Osteocyte (in vitro differentiated cells): Measurements from ENCODE around the gene ASPN. TPM values are rescaled to one million over a fixed set of nuclear protein-coding genes. Genes with fewer than 3 reads are reported as not detected.

Experiments
- DNase-seq: peaks from one replicate; pipeline ENCODE4 v3.0.0; 2021; ENCODE audit warnings: mixed read lengths; ENCODE audit not compliant: unreplicated experiment; ENCODE audit errors: extremely low spot score
- H3K27ac Mint-ChIP-seq: one replicate; pipeline ENCODE4 v1.8.0; 2021; ENCODE audit warnings: mild to moderate bottlenecking, mixed read lengths; ENCODE audit not compliant: unreplicated experiment
- H3K27me3 Mint-ChIP-seq: one replicate; pipeline ENCODE4 v1.8.0; 2021; ENCODE audit warnings: mixed read lengths; ENCODE audit not compliant: unreplicated experiment
- H3K36me3 Mint-ChIP-seq: one replicate; pipeline ENCODE4 v1.8.0; 2021; ENCODE audit warnings: mixed read lengths; ENCODE audit not compliant: unreplicated experiment
- H3K4me1 Mint-ChIP-seq: one replicate; pipeline ENCODE4 v1.8.0; 2021; ENCODE audit warnings: mixed read lengths; ENCODE audit not compliant: unreplicated experiment
- H3K4me3 Mint-ChIP-seq: one replicate; pipeline ENCODE4 v1.8.0; 2021; ENCODE audit warnings: mild to moderate bottlenecking, moderate library complexity, mixed read lengths; ENCODE audit not compliant: unreplicated experiment
- H3K9me3 Mint-ChIP-seq: one replicate; pipeline ENCODE4 v1.8.0; 2021; ENCODE audit warnings: mixed read lengths; ENCODE audit not compliant: unreplicated experiment
- total RNA-seq: library from RNA; stranded (reverse); gene quantifications from 2 replicates; pipeline ENCODE4 v1.2.1, GENCODE V29; 2021
- TF ChIP-seq, protein P1 (sequence below): fragments of 200-600 bp; sonication (generic); IDR thresholded peaks from 2 replicates; pipeline ENCODE4 v1.5.0; 2021; ENCODE audit warnings: antibody characterized with exemption, mild to moderate bottlenecking, moderate library complexity

ASPN gene
- total RNA-seq, 1 donor from 2014 or later, result 129 TPM

GRCh38 chr9:92512622-92513021, 30.3 kb upstream of the ASPN start:
- DNase-seq, result no peak
- peaks cover 19% of the 10 kb centered on the region for H3K36me3 Mint-ChIP-seq
- no peaks in the 10 kb centered on the region for H3K27me3 Mint-ChIP-seq

GRCh38 chr9:92510747-92511146, 28.4 kb upstream of the ASPN start:
- Mint-ChIP-seq H3K27me3 (no peaks in the 10 kb centered on the region), H3K9me3 (peaks cover 3% of the 10 kb centered on the region), H3K4me3 (no peak overlapping the region), H3K27ac (no peak overlapping the region), H3K36me3 (peaks cover 13% of the 10 kb centered on the region), H3K4me1 (peaks cover 55% of the 10 kb centered on the region)
- TF ChIP-seq, protein P1, sequence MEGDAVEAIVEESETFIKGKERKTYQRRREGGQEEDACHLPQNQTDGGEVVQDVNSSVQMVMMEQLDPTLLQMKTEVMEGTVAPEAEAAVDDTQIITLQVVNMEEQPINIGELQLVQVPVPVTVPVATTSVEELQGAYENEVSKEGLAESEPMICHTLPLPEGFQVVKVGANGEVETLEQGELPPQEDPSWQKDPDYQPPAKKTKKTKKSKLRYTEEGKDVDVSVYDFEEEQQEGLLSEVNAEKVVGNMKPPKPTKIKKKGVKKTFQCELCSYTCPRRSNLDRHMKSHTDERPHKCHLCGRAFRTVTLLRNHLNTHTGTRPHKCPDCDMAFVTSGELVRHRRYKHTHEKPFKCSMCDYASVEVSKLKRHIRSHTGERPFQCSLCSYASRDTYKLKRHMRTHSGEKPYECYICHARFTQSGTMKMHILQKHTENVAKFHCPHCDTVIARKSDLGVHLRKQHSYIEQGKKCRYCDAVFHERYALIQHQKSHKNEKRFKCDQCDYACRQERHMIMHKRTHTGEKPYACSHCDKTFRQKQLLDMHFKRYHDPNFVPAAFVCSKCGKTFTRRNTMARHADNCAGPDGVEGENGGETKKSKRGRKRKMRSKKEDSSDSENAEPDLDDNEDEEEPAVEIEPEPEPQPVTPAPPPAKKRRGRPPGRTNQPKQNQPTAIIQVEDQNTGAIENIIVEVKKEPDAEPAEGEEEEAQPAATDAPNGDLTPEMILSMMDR, result no peak
- no peak for DNase-seq

More at GRCh38 chr9:92512622-92513021, 30.3 kb upstream of the ASPN start:
- Mint-ChIP-seq H3K9me3 (peaks cover 3% of the 10 kb centered on the region), H3K27ac (peak overlapping the region; percentile 75), H3K4me1 (peaks cover 46% of the 10 kb centered on the region), H3K4me3 (no peak overlapping the region)
- TF ChIP-seq, protein P1, result no peak

GRCh38 chr9:92509050-92509449, 26.7 kb upstream of the ASPN start:
- Mint-ChIP-seq H3K27me3 (no peaks in the 10 kb centered on the region), H3K4me1 (peaks cover 65% of the 10 kb centered on the region), H3K9me3 (peaks cover 3% of the 10 kb centered on the region), H3K36me3 (peaks cover 8% of the 10 kb centered on the region), H3K4me3 (no peak overlapping the region), H3K27ac (no peak overlapping the region)
- DNase-seq, result no peak
- TF ChIP-seq, protein P1, result no peak

GRCh38 chr9:92508018-92508820, 25.9 kb upstream of the ASPN start:
- no peak for DNase-seq
- TF ChIP-seq, protein P1, result peak; percentile 23
- Mint-ChIP-seq H3K36me3 (peaks cover 8% of the 10 kb centered on the region), H3K9me3 (peaks cover 3% of the 10 kb centered on the region), H3K27me3 (no peaks in the 10 kb centered on the region), H3K27ac (peak overlapping the region; percentile 98), H3K4me1 (peaks cover 65% of the 10 kb centered on the region), H3K4me3 (no peak overlapping the region)

DNA sequence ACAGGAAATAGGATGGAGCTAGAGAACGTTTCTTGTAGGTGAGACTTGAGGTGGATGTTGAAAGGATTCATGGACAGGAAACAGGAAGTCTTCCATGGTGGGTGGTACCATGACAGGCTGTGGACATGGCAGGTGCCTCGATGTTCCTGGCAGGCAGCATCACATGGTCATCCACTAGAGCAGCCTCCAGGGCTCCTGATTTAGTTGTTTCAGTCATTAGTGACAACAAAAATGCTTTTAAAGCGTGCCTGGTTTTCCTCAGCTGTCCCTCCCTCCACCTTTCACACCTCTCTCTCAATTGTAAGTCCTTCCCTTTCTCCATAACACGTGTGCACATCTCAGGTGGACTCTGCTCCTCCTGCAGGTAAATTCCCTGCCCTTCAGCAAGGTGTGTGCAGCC, 25.2 kb upstream of the ASPN start:
- Mint-ChIP-seq H3K36me3 (peaks cover 8% of the 10 kb centered on the region), H3K27me3 (no peaks in the 10 kb centered on the region), H3K4me1 (peaks cover 60% of the 10 kb centered on the region), H3K27ac (peak overlapping the region; percentile 98), H3K4me3 (no peak overlapping the region), H3K9me3 (peaks cover 3% of the 10 kb centered on the region)
- DNase-seq, result no peak
- TF ChIP-seq, protein P1, result no peak
